ENCODE data around the gene PCDHGC5. TPM values are rescaled to one million over a fixed set of nuclear protein-coding genes. Genes with fewer than 3 reads are reported as not detected.

PCDHGC5 gene
- total RNA-seq, 1 experiment from 2014 or later = 2.8 TPM

DNA sequence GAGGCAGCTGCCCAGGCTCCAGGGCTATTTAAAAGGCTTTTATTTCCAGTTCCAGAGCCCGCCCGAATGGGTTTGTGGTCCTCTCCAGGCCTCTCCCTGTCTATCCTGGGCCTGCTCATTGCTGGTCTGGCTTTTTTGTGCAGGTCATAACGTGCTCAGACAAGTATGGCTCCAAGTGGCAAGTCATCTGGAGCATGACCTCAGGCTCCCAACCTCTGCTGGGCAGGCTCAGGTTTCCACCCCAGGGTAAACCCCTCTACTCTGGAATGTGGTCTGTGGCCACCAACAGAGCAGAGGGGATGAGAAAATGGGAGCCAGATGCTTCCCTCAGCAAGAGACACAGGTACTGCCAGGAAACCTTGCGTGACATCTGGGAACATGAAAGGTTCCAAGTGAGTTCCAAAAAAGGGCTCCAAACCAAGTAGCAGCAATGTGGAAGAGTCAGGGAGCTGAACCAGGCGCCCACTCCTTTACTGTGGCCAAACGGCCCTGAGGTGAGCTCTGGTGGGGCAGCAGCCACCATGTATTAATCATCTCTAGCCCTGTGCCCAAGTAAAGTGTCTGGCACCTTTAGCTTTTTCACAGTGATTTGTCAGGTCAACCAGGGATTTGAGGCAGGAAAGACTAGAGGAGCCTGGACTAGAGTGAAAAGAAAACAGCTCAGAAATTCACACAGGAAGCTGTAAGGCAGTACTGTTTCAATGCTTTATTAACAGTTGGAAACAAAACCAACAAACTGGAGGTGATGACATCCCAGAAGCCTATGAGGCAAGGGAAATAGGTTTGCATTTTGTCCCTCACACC, 25.7 kb downstream of the PCDHGC5 start:
- Histone ChIP-seq H3K27ac (peak overlapping the region; percentile 94), H3K27me3 (no peaks in the 10 kb centered on the region), H3K4me3 (no peak overlapping the region), H3K9me3 (replicated peaks) (no peaks in the 10 kb centered on the region), H3K4me1 (peaks cover 62% of the 10 kb centered on the region), H3K36me3 (peaks cover 45% of the 10 kb centered on the region)
- peak; percentile 97 to 98 for DNase-seq

- peaks cover 48% of the 10 kb centered on the region for H3K36me3 ChIP-seq
- no peak overlapping the region for H3K4me3 ChIP-seq
- peak overlapping the region; percentile 94 for H3K27ac ChIP-seq
- no peak for DNase-seq
- peaks cover 65% of the 10 kb centered on the region for H3K4me1 ChIP-seq
- no peaks in the 10 kb centered on the region for H3K9me3 ChIP-seq (replicated peaks)
- no peaks in the 10 kb centered on the region for H3K27me3 ChIP-seq
Observed at GRCh38 chr5:141515141-141515540, 26.3 kb downstream of the PCDHGC5 start.

DNA sequence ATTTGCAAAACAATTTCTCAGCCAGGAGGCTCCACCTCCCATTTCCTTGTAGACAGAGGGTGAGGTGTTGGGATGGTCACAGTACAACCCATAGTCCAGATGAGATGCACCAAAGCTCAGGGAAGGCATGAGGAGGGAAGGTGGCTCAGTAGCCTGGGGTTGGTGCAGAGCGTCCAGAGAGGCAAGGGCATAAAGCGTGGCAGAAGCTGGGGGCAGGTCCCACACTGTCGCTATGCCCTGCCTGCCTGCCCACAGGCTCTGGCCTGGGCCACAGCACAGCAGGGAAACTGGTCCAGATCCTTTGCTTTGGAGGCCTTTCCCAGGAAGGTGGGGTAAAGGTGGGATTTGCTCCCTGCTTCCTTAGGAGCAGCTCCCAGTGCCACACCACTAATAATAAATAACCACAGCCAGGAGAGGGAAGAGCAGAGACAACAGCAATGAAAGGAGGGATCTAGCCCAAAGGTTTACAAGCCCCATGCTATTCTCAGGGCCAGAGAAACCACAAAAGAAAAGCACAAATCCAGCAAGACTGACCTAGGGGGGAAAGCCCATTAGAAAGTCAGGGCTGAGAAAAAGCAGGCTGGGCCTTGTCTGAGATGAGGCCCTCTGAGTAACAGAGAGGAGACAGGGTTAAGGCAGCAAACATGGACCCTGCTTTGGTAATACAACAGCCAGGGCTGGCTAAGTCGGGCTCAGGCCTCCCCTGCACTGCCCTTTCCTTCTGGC, 27.2 kb downstream of the PCDHGC5 start:
- peaks cover 39% of the 10 kb centered on the region for H3K36me3 ChIP-seq
- no peak overlapping the region for H3K4me3 ChIP-seq
- DNase-seq = no peak
- no peaks in the 10 kb centered on the region for H3K27me3 ChIP-seq
- no peaks in the 10 kb centered on the region for H3K9me3 ChIP-seq (replicated peaks)
- H3K4me1 ChIP-seq = peaks cover 74% of the 10 kb centered on the region
- H3K27ac ChIP-seq = peak overlapping the region; percentile 94

- H3K4me1 ChIP-seq = peaks cover 75% of the 10 kb centered on the region
- no peak for DNase-seq
- H3K4me3 ChIP-seq = no peak overlapping the region
- H3K36me3 ChIP-seq = peaks cover 33% of the 10 kb centered on the region
- no peaks in the 10 kb centered on the region for H3K9me3 ChIP-seq (replicated peaks)
- H3K27ac ChIP-seq = peak overlapping the region; percentile 94; the same call in 1 of the 2 replicates
- H3K27me3 ChIP-seq = no peaks in the 10 kb centered on the region
Observed at GRCh38 chr5:141516672-141517025, 27.8 kb downstream of the PCDHGC5 start.

DNA sequence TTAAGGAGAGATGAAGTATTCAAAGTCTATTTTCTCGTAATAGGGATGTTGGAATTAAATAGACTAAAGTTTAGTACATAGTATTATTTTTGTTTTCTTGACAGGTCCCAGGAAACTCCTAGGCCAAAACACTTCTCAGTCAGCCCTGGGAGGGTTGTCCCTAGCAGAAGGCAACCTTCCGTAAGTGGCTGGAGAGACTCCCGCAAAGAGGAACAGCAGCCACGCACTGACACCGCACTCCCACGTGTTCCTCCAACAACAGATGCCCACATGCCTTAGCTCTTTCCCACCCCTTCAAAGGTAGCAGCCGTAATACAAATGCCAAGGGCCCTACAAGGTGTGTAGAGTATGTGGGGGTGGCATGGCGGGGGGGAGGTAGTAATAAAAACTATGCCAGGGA, 28.4 kb downstream of the PCDHGC5 start:
- Histone ChIP-seq H3K4me3 (no peak overlapping the region), H3K27me3 (no peaks in the 10 kb centered on the region), H3K9me3 (replicated peaks) (no peaks in the 10 kb centered on the region), H3K4me1 (peaks cover 82% of the 10 kb centered on the region), H3K36me3 (peaks cover 28% of the 10 kb centered on the region), H3K27ac (peak overlapping the region; percentile 89)
- no peak for DNase-seq

DNA sequence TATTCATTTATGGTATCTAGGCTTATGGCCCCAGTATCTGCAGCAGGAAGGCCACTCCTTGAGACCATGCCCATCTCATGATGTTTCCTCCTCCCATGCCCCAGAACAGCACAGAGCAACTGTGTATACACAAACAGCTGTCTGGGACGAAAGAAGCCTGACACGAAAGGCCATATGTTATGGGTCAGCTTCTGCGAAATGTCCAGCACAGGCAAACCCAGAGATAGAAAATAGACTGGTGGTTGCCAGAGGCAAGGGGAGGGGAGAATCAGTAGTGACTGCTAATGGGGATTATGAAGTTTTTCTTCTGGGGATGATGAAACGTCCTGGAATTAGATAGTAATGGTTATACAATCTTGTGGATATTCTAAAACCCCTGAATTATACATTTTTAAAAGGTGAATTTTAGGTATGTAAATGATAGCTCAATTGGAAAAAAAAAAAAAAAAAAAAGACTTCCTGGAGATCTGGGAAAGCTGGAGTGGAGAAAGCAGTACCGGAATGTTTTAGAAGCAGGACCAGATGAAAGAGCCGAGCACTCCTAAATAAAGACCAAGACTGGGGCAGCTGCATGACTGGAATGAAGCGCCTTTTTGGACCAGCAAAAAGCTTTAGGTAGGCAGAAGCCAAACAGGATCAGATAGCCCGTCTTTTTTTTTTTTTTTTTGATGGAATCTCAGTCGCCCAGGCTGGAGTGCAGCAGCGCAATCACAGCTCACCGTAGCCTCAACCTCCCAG, 29.2 kb downstream of the PCDHGC5 start:
- Histone ChIP-seq H3K4me1 (peaks cover 82% of the 10 kb centered on the region), H3K4me3 (no peak overlapping the region), H3K36me3 (peaks cover 26% of the 10 kb centered on the region), H3K27me3 (no peaks in the 10 kb centered on the region), H3K27ac (peak overlapping the region; percentile 89), H3K9me3 (replicated peaks) (no peaks in the 10 kb centered on the region)
- DNase-seq = peak; percentile 89 to 93

DNA sequence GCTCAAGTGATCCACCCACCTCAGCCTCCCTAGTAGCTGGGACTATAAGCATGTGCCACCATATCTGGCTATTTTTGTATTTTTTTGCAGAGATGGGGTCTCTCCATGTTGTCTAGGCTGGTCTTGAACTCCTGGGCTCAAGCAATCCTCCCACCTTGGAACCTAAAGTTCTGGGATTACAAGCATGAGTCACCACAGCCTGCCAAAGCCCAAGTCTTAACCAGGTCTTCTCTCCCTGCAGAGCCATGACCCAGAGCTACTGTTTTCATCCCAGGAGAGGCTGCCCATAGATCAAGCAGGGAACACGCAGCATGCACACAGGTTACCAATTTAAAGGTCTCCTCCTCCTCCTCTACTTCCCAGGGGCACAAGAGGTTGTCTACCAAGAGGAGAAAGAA, 29.7 kb downstream of the PCDHGC5 start:
- peak overlapping the region; percentile 89 for H3K27ac ChIP-seq
- peaks cover 88% of the 10 kb centered on the region for H3K4me1 ChIP-seq
- H3K4me3 ChIP-seq = no peak overlapping the region
- H3K36me3 ChIP-seq = peaks cover 32% of the 10 kb centered on the region
- no peaks in the 10 kb centered on the region for H3K9me3 ChIP-seq (replicated peaks)
- no peaks in the 10 kb centered on the region for H3K27me3 ChIP-seq
- peak in 1 of 2 experiments; percentile 45 for DNase-seq

DNA sequence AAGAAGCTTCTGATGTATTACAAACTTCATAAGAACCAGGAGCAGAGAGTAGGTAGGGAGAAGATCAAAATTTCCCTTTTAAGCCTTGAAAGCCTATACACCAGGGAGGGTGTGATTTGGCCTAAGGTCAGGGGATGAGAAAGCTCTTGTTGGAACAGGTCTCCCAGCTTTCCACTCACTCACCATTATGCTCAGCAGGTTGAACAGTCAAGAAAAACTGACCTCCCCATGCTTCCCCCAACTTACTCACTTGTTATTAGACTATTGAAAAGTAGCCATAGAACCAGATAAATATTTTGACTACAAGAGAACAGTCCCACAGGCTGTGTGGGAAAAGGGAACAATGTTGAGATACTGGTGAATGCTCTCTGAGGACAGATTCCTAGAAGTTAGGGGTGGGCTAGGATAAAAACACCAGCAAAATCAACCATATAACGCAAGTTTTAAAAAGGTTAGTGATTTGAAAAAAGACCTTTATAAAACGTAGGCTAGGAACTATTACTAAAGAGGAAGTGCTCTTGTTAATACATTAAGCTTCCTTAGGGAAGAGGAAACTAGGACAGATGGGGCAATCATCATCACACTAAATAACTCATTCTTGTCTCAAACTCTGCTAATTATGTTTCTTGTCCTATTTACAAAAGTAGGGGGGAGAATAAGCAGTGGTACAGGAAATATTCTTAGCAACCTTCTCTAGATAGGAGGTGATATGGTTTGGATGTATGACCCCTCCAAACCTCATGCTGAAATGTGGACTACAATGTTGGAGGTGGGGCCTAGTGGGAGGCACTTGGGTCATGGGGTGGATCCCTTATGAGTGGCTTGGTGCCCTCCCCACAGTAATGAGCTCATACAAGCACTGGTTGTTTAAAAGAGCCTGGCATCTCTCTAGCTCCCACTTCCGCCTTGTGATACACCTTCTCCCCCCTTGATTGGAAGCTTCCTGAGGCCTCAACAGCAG, 31.0 kb downstream of the PCDHGC5 start:
- H3K36me3 ChIP-seq = peaks cover 38% of the 10 kb centered on the region
- H3K27ac ChIP-seq = peak overlapping the region; percentile 89
- DNase-seq = no peak
- H3K9me3 ChIP-seq (replicated peaks) = no peaks in the 10 kb centered on the region
- H3K4me3 ChIP-seq = no peak overlapping the region
- no peaks in the 10 kb centered on the region for H3K27me3 ChIP-seq
- peaks cover 92% of the 10 kb centered on the region for H3K4me1 ChIP-seq

DNA sequence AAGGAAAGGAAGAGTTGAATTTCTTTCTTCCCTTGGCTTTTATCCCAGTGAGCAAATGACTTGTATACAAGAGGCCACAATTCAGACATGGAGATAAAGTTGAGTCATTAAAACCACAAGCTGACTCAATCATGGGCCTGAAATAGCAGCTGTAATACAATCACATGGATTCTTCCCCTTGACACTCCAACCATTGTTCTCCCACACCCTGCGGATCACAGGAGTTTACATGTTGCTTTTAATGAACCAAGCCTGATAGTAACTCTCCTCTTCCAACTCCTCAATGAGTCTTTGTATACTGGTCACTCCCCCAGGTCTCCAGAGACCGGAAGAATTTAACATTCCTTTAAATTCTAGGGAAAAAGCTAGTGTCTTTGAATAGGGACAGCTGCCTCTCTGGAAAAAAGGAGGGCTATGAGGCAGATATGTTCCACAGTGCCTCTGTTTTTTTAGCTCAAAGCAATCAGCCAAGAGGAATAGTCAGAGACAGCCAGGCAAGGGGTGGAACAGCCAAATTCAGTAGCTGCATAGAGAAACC, 32.4 kb downstream of the PCDHGC5 start:
- peak; percentile 93 to 99 for DNase-seq
- H3K27me3 ChIP-seq = no peaks in the 10 kb centered on the region
- peaks cover 81% of the 10 kb centered on the region for H3K4me1 ChIP-seq
- no peak overlapping the region for H3K4me3 ChIP-seq
- H3K36me3 ChIP-seq = peaks cover 41% of the 10 kb centered on the region
- no peaks in the 10 kb centered on the region for H3K9me3 ChIP-seq (replicated peaks)
- peak overlapping the region; percentile 89 for H3K27ac ChIP-seq

GRCh38 chr5:141522301-141522700, 33.4 kb downstream of the PCDHGC5 start:
- peaks cover 71% of the 10 kb centered on the region for H3K4me1 ChIP-seq
- DNase-seq = no peak
- no peak overlapping the region for H3K4me3 ChIP-seq
- H3K36me3 ChIP-seq = peaks cover 35% of the 10 kb centered on the region
- H3K27me3 ChIP-seq = no peaks in the 10 kb centered on the region
- peak overlapping the region; percentile 89 for H3K27ac ChIP-seq
- H3K9me3 ChIP-seq (replicated peaks) = no peaks in the 10 kb centered on the region

GRCh38 chr5:141523991-141524390, 35.1 kb downstream of the PCDHGC5 start:
- Histone ChIP-seq H3K4me1 (peaks cover 54% of the 10 kb centered on the region), H3K4me3 (no peak overlapping the region), H3K27ac (peak overlapping the region; percentile 3; the same call in 1 of the 2 replicates), H3K36me3 (peaks cover 36% of the 10 kb centered on the region), H3K9me3 (replicated peaks) (no peaks in the 10 kb centered on the region), H3K27me3 (no peaks in the 10 kb centered on the region)
- DNase-seq = no peak

DNA sequence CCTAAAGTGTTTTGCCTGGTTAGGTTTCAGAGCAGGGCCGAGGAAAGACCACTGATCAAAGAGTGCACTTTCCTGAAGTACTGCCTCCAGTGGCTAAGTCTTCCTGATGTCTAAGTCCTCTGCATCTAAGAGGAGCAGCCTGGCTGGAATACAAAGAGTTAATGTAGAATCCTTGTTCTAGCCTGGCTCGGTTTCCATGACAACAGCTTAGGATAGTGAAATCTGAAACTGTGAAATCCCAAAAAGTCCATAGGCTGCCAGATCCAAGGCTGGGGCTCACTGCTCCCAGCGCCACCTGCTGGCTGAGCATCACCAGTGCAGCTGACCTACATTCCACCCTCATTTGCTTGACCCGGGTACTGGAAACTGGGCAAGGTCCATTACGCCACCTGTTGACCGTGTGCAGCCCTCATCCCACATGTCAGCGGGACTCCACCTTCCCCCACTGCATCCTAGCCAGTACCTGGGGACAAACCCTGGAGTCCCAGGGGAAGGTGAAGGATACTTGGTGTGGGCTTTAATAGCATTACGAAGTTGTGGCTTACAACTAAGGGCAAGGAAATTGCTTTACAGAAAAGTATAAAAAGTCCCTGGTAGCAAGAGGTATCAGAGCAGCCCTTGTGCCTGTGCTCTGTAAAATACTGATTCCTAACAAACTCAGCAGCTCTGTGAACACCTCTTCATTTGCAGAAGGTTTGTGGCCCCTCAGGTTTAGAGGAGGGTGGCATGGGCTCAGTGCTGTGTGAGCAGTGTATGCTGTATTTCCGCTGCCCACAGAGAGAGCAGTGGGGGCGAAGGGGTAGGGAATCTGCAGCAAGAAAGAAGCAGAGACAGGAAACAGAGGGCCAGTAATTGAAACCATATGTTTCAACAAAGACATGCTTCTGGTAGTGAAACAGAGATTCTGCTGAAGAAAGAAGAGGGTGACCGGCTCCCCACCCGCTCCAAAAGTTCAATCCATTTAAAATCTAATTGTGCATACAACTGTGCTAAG, 36.0 kb downstream of the PCDHGC5 start:
- peaks cover 45% of the 10 kb centered on the region for H3K4me1 ChIP-seq

GRCh38 chr5:141525653-141526052, 36.8 kb downstream of the PCDHGC5 start:
- Histone ChIP-seq H3K27me3 (no peaks in the 10 kb centered on the region), H3K27ac (no peak overlapping the region), H3K4me3 (no peak overlapping the region), H3K4me1 (peaks cover 38% of the 10 kb centered on the region), H3K36me3 (peaks cover 26% of the 10 kb centered on the region), H3K9me3 (replicated peaks) (no peaks in the 10 kb centered on the region)
- no peak for DNase-seq

More for the DNA sequence above, 36.0 kb downstream of the PCDHGC5 start:
- peaks cover 29% of the 10 kb centered on the region for H3K36me3 ChIP-seq
- H3K9me3 ChIP-seq (replicated peaks) = no peaks in the 10 kb centered on the region
- peak; percentile 92 to 99 for DNase-seq
- no peak overlapping the region for H3K4me3 ChIP-seq
- no peaks in the 10 kb centered on the region for H3K27me3 ChIP-seq
- H3K27ac ChIP-seq = peak overlapping the region; percentile 3; the same call in 1 of the 2 replicates

All from SJCRH30 (cell line).